Measurements from ENCODE around the gene SNCA.

GRCh38 chr4:89767924-89768323, 69.0 kb downstream of the SNCA start:
- no peak for TF ChIP-seq CTCF (IDR thresholded peaks at IDR 0.05)
- TF ChIP-seq POLR2A (IDR thresholded peaks at IDR 0.05) = no peak
